Hematopoietic multipotent progenitor cell treated with erythropoietin and hydrocortisone succinate and interleukin-3 and kit ligand, for 17 days (in vitro differentiated cells): ENCODE measurements around the gene FYCO1.

ENCODE experiments used
- DNase-seq: peaks from one replicate; pipeline ENCODE4 v3.0.0-alpha.2; 2015; ENCODE audit warnings: low spot score

FYCO1 gene

GRCh38 chr3:45984331-45985312 is 11.0 kb downstream of the FYCO1 start:
- no peak for DNase-seq

DNA sequence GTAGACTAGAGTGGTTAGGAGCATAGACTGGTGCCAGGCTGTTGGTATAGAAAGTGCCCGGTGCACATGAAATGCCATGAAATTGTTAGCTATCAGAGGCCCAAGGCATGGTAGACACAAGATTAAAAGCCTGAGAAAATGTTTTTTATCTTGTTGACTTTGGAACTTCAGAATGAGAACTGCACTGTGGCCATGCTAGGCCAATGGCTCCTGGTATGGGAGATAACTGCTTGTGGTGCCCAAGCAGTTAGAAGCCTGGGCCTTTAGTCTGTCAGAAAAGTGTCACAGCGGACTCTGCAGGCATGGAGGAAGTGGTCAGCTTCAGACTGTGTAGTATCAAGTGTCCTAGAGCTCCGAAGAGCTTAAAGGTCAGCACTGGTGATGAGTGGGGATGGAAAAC is 11.9 kb downstream of the FYCO1 start:
- DNase-seq, result peak; percentile 55

DNA sequence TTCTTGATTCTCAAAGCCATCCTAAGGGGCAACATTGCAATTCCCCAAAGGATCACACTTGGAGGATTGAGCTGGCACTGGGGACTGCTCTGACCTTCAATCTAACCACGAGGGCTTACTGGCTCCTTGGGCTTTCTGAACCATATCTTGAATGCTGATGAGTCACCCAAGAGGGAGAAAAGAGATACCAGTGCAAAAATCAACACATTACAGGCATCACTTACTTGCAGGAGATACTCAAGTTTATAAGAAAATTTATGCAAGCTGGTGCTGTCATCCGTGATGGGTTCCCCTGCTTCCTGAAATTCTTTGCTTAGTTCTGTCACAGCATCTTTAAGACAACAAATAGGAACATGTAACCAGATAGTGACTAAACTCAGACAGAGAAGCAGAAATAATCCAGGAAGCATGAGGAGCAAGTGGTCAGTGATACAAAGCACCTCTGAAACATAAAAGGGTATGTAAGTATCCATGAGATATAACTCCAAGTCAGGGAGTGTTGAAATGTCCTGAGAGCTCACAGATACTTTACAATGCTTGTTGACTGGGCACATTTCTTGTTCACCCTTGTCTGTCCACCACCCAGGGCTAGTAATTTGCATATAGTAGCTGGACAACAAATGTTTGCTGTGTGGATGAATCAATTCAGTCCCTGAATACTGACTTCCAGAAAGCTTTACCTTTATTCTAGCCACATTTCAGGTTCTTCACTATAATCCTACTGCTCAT is 14.1 kb downstream of the FYCO1 start:
- peak; percentile 70 for DNase-seq

DNA sequence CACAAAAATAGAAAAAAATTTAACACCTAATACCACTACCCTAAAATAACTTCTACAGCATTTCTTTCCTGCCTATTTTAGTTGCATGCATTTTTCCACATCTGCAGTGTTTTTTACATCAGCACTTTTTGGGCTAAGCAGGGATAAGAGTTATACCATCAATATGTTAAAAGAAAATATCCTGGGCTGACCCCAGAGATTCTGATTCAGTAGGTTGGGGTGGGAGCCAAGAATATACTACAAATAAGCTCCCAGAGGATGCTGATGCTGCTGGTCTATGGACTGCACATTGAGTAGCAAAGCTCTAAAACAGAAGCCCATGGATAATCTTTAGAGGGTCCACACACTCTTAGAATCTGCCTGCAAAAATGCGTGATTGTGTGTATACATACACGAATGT is 14.8 kb downstream of the FYCO1 start:
- DNase-seq, result no peak

DNA sequence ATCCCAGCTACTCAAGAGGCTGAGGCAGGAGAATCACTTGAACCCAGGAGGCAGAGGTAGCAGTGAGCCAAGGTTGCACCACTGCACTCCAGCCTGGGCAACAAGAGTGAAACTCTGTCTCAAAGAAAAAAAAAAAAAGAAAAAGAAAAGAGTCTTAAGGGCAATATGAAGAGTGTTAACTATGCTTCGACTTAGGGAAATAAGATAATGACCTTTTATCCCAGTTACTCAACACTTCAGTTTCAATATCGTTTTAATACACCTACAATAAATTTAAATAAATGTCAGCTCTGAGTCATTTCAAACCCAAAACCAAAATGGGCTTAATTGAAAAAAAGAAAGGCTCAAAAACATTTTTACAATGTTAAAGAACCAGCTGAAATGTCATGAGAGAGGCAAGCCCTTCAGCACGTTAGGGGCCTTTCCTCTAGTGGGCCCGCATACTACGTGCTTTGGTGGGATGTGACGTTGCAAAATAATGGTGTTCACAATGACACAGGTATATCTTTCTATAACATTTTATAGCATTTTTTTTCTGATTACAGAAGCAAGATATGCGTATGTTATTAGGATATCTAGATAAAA is 15.3 kb downstream of the FYCO1 start:
- no peak for DNase-seq

GRCh38 chr3:45979378-45979777 is 16.2 kb downstream of the FYCO1 start:
- no peak for DNase-seq

- DNase-seq, result no peak
Measured at GRCh38 chr3:45978006-45978761, 17.4 kb downstream of the FYCO1 start.

DNA sequence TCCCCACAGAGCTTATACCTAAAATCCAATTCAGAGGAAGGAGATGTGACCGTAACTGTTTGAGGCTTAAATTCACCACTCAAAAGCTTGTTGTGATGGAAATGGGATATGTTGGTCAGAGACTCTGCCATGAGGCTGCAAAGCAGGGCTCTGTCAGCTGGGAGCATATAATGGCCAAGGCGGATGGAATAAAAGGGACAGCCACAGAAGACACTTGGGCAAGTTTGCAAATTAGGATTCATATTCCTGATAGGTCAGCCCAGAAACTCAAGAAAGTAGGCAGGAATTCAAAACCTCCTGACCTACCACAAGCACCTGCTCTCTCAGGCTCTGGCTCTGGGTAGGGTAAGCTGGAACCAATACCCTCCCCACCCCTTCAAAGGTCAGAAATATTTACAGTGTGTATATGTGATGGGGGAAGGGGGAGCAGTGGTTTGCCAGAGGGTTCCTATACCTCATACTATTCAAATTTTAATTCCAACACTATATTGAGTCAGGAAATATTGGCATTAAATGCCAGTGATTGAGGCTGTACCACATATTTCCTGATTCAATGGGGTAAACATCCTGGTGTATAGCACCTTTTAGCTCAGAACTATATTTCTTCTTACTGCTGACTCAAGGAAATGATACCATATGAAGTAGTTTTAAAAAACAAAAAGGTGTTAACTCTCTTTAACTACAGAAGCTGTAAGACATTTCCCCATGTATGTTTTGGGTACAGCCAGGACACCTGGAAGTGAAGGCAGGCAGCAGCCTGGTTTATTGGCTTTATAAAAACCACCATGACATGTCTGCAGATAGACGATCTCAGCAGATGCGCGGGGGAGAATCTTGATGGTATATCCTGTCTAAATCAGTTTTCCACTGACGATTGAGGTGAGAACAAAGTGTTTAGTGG is 19.2 kb downstream of the FYCO1 start:
- no peak for DNase-seq

GRCh38 chr3:45975686-45976085 is 19.9 kb downstream of the FYCO1 start:
- no peak for DNase-seq

- DNase-seq, result no peak
Measured at GRCh38 chr3:45974686-45975085, 20.9 kb downstream of the FYCO1 start.

DNA sequence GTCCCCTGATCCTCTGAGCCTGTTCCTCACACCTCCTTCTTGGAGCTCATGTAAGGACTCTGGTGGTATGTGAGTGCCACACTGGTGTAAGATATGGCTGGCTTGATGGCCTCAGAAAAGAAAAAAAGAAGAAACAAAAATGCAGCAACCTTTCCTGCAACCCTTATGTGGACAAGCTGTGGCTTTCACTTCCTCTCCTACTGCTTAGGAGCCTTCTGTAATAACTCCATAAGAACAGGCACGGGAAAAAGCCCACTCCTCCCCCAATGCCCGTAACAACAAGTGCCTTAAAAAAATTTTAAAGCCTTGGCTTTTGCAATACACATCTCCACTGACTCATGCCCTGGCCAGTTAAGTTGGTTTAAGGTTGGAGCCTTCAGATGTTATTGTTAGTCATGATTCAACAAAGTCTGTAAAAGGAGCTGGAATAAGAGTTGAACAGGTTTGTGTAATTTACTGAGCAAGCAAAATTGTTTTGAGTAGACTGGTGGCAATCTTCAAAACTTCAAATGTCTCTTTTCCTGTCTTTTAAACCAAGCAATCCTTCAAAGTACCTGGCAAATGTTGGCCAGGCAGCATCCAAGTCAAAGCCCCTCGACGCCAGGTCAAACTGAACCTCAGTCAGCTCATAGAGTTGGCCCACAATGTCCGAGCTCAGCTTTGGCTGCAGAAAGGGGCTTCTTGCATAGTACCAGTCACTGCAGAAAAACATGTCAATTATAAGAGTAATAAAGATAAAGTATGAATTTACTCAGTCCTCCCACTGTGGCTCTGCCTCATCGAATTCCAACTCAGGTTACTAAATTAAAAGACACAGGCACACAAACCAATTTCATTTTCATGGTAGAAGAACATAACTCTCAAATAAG is 22.9 kb downstream of the FYCO1 start:
- DNase-seq, result no peak

- DNase-seq, result no peak
Measured at GRCh38 chr3:45969953-45970352, 25.7 kb downstream of the FYCO1 start.

- no peak for DNase-seq
Measured at GRCh38 chr3:45969116-45969515, 26.5 kb downstream of the FYCO1 start.

DNA sequence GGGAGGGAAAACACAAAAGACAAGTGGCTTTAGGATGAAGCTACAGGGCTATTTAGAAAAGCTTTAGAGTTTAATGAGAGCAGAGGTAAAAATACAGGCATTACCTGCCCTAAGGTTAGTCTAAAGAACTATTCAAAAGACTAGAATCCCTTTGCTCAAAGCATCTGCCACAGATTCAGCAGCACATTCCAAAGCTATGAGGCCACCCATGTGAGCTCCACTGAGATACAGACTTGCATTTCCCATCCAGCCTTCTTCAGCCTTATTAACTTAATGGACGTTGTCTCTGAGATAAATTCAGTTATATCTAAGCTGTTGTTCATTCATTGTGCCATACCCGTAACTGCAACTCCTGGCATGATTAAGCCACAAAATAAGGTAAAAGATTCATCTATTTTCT is 26.9 kb downstream of the FYCO1 start:
- DNase-seq, result no peak

- no peak for DNase-seq
Measured at GRCh38 chr3:45968149-45968548, 27.5 kb downstream of the FYCO1 start.

GRCh38 chr3:45967724-45968123 is 27.9 kb downstream of the FYCO1 start:
- no peak for DNase-seq

DNA sequence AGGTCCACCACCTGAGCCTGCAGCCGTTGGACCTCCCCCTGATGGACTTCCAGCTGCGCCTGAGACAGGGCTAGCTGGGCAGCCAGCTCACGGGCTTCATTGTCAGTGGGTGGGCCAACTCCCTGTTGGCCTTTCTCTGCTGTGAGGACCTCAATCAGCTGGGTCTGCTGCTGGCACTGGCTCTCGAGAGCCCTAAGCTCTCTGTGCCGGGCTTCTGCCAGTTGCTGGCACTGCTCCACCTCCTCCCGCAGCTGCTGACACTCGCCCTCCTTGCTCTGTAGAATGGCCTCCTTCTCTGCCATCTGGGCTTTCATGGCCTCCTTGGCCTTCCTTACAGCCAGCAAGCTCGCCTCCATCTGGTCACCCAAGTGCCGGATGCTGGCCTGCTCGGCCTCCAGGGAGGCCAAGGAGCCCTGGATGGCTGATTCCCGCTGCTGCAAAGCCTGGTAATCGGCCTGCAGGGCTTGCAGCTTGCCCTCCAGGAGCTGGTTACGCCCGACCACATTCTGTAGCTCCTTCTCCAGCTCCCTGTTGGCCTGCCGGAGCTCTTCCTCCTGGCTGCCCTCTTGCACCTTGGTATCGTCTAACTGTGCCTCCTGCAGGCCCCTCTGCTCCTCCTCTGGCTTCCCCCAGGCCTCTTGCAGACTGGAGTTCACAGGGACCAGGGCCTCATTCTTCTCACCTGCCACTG is 28.5 kb downstream of the FYCO1 start:
- no peak for DNase-seq

DNA sequence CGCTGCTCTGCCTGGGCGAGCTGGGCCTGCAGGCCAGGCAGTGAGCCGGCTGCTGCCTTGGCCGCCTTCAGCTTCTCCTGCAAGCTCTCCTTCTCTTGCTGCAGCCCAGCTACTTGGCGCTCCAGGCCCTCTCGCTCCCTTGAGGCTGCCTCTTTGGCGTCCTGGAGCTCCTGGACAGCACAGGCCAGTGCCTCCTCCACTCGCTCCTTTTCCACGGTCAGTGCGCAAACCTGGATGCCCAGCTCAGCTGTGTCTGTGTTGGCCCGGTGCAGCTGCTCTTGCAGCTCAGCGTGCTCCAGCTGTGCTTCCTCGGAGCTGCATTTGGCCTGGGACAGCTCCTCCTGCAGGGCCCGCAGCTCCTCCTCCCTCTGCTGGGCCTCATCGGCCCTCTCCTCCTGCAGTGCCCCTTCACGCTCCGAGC is 29.2 kb downstream of the FYCO1 start:
- DNase-seq, result no peak

DNA sequence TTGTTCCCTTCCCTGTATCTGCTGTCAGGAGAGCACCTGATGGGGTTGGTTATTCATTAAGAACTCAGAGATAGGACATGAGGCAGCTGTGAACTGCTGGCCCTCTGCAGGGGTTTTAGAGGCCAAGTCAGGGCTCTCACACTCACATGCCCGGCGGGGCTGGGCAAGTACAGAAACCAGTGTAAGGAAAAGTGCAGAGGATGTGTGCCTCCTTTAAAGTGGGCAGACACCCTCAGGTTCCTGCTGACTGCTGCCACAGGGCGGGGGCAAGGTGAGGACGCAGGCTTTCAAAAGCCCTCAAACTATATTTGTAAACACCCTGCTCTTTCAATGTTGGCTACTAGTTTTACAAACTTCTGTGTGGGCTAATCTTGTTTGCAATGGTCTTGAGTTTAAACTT is 30.0 kb downstream of the FYCO1 start:
- DNase-seq, result no peak
